ENCODE measurements around the gene LZIC.

DNA sequence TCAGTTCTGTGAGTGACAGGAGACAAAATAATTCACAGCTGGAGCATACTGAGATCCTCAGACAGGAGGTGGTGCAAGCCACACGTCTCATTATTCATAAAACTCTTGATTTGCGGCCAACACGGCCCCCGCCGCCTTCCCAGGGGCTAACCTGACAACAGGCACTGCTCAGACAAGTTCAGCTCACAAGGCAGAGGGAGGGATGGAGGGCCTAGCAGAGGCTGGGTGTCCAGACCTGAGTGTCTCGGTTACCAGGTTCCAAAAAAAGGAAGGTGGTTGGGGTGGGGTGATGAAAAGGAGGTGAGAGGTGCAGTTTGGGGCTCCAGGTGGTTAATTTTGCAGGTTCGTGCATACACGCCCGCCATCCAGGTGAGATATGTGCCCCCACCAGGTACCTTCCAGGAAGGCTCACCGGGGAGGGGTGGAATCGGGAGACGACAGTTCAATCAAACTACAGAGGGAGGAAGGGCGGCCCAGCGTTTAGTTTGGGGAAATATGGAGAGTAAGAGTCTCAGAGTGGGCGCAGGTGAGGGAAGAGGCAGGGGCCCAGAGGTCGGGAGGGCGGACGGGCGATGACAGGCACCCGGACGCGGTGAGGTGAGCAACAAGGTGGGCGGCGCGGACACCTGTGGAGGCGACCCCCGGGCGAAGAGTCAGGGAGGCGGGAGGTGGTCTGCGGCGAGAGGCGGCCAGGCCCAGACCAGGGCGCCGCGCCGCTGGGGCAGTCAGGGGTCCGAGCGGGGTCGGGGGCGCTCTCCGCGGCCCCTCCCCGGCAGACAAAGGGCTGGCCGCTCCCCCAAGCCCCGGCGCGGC, 33.8 kb downstream of the LZIC start:
- TF ChIP-seq, protein P1, sequence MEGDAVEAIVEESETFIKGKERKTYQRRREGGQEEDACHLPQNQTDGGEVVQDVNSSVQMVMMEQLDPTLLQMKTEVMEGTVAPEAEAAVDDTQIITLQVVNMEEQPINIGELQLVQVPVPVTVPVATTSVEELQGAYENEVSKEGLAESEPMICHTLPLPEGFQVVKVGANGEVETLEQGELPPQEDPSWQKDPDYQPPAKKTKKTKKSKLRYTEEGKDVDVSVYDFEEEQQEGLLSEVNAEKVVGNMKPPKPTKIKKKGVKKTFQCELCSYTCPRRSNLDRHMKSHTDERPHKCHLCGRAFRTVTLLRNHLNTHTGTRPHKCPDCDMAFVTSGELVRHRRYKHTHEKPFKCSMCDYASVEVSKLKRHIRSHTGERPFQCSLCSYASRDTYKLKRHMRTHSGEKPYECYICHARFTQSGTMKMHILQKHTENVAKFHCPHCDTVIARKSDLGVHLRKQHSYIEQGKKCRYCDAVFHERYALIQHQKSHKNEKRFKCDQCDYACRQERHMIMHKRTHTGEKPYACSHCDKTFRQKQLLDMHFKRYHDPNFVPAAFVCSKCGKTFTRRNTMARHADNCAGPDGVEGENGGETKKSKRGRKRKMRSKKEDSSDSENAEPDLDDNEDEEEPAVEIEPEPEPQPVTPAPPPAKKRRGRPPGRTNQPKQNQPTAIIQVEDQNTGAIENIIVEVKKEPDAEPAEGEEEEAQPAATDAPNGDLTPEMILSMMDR (IDR thresholded peaks at IDR 0.05) = no peak
- no peak for TF ChIP-seq POLR2A (IDR thresholded peaks at IDR 0.05)

Data from esophagus squamous epithelium (tissue), 4 donors.